Neural cell (in vitro differentiated cells): Measurements from ENCODE around the gene GNAQ. TPM values are rescaled to one million over a fixed set of nuclear protein-coding genes. Genes with fewer than 3 reads are reported as not detected.

Source experiments
- H2AFZ ChIP-seq: fragments of 200-600, 300-800 bp; sonication (generic), shearing (Covaris generic); 2 replicates; pipeline ENCODE4 v1.6.0; 2014; ENCODE audit warnings: low read depth, mild to moderate bottlenecking, antibody characterized with exemption, low read length, moderate library complexity
- H3F3A ChIP-seq: fragments of 200-600 bp; shearing (Covaris generic); 2 replicates; pipeline ENCODE4 v1.6.1; 2016; ENCODE audit warnings: mild to moderate bottlenecking, moderate library complexity, mixed read lengths, antibody characterized with exemption, low read length; ENCODE audit not compliant: insufficient read depth, poor library complexity, severe bottlenecking
- H3K27ac ChIP-seq: fragments of 200-600, 300-800 bp; sonication (generic), shearing (Covaris generic); 2 replicates; pipeline ENCODE4 v1.5.1; 2014; ENCODE audit warnings: mild to moderate bottlenecking, low read length, moderate library complexity
- H3K27me3 ChIP-seq: fragments of 300-800, 200-600 bp; sonication (generic), shearing (Covaris generic); 2 replicates; pipeline ENCODE4 v1.6.0; 2014; ENCODE audit warnings: mild to moderate bottlenecking, low read depth, low read length, moderate library complexity; ENCODE audit not compliant: insufficient read depth
- H3K36me3 ChIP-seq: fragments of 300-800, 200-600 bp; sonication (generic), shearing (Covaris generic); 2 replicates; pipeline ENCODE4 v1.5.1; 2014; ENCODE audit warnings: mild to moderate bottlenecking, antibody characterized with exemption, low read length, moderate library complexity; ENCODE audit not compliant: insufficient read depth
- H3K4me2 ChIP-seq: fragments of 300-800, 200-600 bp; sonication (generic), shearing (Covaris generic); 2 replicates; pipeline ENCODE4 v1.6.0; 2014; ENCODE audit warnings: mild to moderate bottlenecking, low read length
- H3K4me3 ChIP-seq: fragments of 300-800, 200-600 bp; sonication (generic), shearing (Covaris generic); 2 replicates; pipeline ENCODE4 v1.5.1; 2014; ENCODE audit warnings: mild to moderate bottlenecking, low read length, moderate library complexity
- H3K79me2 ChIP-seq: fragments of 200-600 bp; shearing (Covaris generic); replicated peaks from 2 replicates; pipeline ENCODE4 v1.6.0; 2014; ENCODE audit warnings: mild to moderate bottlenecking, low read length, moderate library complexity; ENCODE audit not compliant: insufficient read depth
- H3K9ac ChIP-seq: fragments of 300-800, 200-600 bp; sonication (generic), shearing (Covaris generic); 2 replicates; pipeline ENCODE4 v1.6.1; 2016; ENCODE audit warnings: mild to moderate bottlenecking, low read length, mixed read lengths
- H3K9me2 ChIP-seq: fragments of 200-600 bp; shearing (Covaris generic); 2 replicates; pipeline ENCODE4 v1.6.1; 2016; ENCODE audit warnings: mild to moderate bottlenecking, low read length, mixed read lengths; ENCODE audit not compliant: insufficient read depth
- H3K9me3 ChIP-seq: fragments of 200-600, 300-800 bp; sonication (generic), shearing (Covaris generic); 2 replicates; pipeline ENCODE4 v1.6.1; 2016; ENCODE audit warnings: mild to moderate bottlenecking, mixed run types, low read length, moderate library complexity, mixed read lengths
- H4K20me1 ChIP-seq: fragments of 200-600 bp; shearing (Covaris generic); 2 replicates; pipeline ENCODE4 v1.6.1; 2016; ENCODE audit warnings: mild to moderate bottlenecking, mixed run types; ENCODE audit not compliant: insufficient read depth
- EP300 ChIP-seq: fragments of 450-650 bp; conservative IDR thresholded peaks from 2 replicates; pipeline ENCODE4 v1.6.1; 2014; ENCODE audit warnings: antibody characterized with exemption, mild to moderate bottlenecking, moderate library complexity; ENCODE audit not compliant: poor library complexity, severe bottlenecking
- EZH2 ChIP-seq: fragments of 200-600, 300-800 bp; shearing (Covaris generic), sonication (generic); IDR thresholded peaks from 2 replicates; pipeline ENCODE4 v1.6.1; 2014; ENCODE audit warnings: antibody characterized with exemption, low read length, borderline replicate concordance, mild to moderate bottlenecking; ENCODE audit not compliant: insufficient read depth, poor library complexity, severe bottlenecking
- MXI1 ChIP-seq: fragments of 450-650 bp; conservative IDR thresholded peaks from 2 replicates; pipeline ENCODE4 v1.6.1; 2014; ENCODE audit warnings: antibody characterized with exemption, mild to moderate bottlenecking; ENCODE audit not compliant: poor library complexity, severe bottlenecking
- POLR2AphosphoS5 ChIP-seq: IDR thresholded peaks from 2 replicates; pipeline ENCODE4 v1.6.1; 2012
- RAD21 ChIP-seq: fragments of 450-650 bp; conservative IDR thresholded peaks from 2 replicates; pipeline ENCODE4 v1.6.1; 2014; ENCODE audit warnings: antibody characterized with exemption, mild to moderate bottlenecking, moderate library complexity
- REST ChIP-seq: IDR thresholded peaks from 2 replicates; pipeline ENCODE4 v1.6.1; 2012; ENCODE audit warnings: borderline replicate concordance
- SMC3 ChIP-seq: fragments of 450-650 bp; conservative IDR thresholded peaks from 2 replicates; pipeline ENCODE4 v1.6.1; 2014; ENCODE audit warnings: antibody characterized with exemption, mild to moderate bottlenecking, moderate library complexity; ENCODE audit not compliant: poor library complexity
- TAF1 ChIP-seq: IDR thresholded peaks from 2 replicates; pipeline ENCODE4 v1.6.1; 2012; ENCODE audit warnings: low read depth
- polyA plus RNA-seq: library from polyadenylated mRNA; depleted of rRNA; stranded (reverse); fragments of >200 nt; gene quantifications from 2 replicates; pipeline ENCODE4 v1.2.3, GENCODE V29; 2014
- TF ChIP-seq, protein P1 (sequence below): fragments of 450-650 bp; IDR thresholded peaks from 2 replicates; pipeline ENCODE4 v1.5.1; 2014; ENCODE audit warnings: antibody characterized with exemption, mild to moderate bottlenecking, moderate library complexity; ENCODE audit not compliant: poor library complexity, severe bottlenecking

The GNAQ gene
- polyA plus RNA-seq, 1 donor from 2014 or later: 86.7 TPM

GRCh38 chr9:77974434-77974833, 57.2 kb downstream of the GNAQ start:
- TF ChIP-seq EP300 (no peak), POLR2AphosphoS5 (no peak), RAD21 (no peak), REST (no peak), MXI1 (no peak), TAF1 (no peak), EZH2 (no peak), SMC3 (no peak)
- TF ChIP-seq, protein P1, sequence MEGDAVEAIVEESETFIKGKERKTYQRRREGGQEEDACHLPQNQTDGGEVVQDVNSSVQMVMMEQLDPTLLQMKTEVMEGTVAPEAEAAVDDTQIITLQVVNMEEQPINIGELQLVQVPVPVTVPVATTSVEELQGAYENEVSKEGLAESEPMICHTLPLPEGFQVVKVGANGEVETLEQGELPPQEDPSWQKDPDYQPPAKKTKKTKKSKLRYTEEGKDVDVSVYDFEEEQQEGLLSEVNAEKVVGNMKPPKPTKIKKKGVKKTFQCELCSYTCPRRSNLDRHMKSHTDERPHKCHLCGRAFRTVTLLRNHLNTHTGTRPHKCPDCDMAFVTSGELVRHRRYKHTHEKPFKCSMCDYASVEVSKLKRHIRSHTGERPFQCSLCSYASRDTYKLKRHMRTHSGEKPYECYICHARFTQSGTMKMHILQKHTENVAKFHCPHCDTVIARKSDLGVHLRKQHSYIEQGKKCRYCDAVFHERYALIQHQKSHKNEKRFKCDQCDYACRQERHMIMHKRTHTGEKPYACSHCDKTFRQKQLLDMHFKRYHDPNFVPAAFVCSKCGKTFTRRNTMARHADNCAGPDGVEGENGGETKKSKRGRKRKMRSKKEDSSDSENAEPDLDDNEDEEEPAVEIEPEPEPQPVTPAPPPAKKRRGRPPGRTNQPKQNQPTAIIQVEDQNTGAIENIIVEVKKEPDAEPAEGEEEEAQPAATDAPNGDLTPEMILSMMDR: no peak
- Histone ChIP-seq H3K27ac (no peak overlapping the region), H3K9ac (no peak overlapping the region), H3K79me2 (peaks cover 59% of the 10 kb centered on the region), H3K4me2 (no peak overlapping the region), H2AFZ (no peak overlapping the region), H3F3A (no peaks in the 10 kb centered on the region), H3K36me3 (no peaks in the 10 kb centered on the region), H3K9me2 (no peaks in the 10 kb centered on the region), H3K9me3 (no peaks in the 10 kb centered on the region), H3K4me3 (no peak overlapping the region), H3K27me3 (no peaks in the 10 kb centered on the region), H4K20me1 (peaks cover 9% of the 10 kb centered on the region)

DNA sequence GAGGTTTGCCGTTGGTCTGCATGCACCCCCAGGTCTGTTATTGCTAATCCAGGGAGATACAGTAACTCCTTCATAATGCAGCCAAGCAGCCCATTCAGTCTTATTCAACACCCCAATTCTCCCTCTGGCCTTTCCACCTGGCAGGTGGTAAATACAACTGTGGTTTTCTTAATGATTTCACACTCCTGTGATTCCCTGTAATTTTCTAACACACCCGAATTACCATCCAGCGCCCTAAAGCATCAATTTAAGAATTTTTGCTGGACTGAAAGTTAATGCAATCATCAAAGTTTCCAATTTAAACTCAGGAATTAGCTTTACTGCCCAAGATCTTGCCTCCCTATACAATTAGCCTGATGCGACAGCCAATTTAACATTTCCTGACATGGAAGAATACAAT, 62.5 kb downstream of the GNAQ start:
- Histone ChIP-seq H3K9me3 (no peaks in the 10 kb centered on the region), H3K79me2 (peaks cover 69% of the 10 kb centered on the region), H3K9ac (no peak overlapping the region), H3K36me3 (no peaks in the 10 kb centered on the region), H3K27ac (no peak overlapping the region), H3K4me2 (no peak overlapping the region), H3K9me2 (no peaks in the 10 kb centered on the region), H3K4me3 (no peak overlapping the region), H3F3A (no peaks in the 10 kb centered on the region), H2AFZ (no peak overlapping the region), H4K20me1 (no peaks in the 10 kb centered on the region), H3K27me3 (no peaks in the 10 kb centered on the region)
- TF ChIP-seq SMC3 (no peak), TAF1 (no peak), EZH2 (no peak), POLR2AphosphoS5 (no peak), MXI1 (no peak), REST (no peak), RAD21 (no peak), EP300 (no peak)
- TF ChIP-seq, protein P1: no peak
